ENCODE measurements around the gene COL4A3. TPM values are rescaled to one million over a fixed set of nuclear protein-coding genes. Genes with fewer than 3 reads are reported as not detected.

The COL4A3 gene
- total and polyA plus RNA-seq, 8 donors = under 0.01 to 2.9 (median 0.90) TPM

DNA sequence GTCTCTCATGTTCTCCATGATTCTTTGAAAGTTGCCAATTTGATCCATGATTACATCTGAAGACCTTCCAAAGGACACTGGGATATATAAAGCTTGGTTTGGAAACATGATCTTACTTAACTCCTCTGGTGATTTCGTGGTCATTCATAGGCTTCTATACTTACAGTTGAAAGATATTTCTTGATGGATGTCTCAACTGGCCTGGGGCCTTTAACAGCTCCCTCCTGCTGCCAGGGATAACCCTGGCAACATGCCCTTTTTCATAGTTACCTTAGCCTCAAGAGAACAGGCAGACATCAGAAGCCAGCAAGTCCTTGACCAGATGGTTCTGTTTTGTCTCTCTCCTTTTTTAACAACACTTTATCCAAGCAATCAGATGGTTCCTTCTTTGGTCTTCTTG lies 137.1 kb downstream of the COL4A3 start:
- Histone ChIP-seq H3K9me3 (no peaks in the 10 kb centered on the region), H3K4me3 (no peak overlapping the region), H3K27me3 (no peaks in the 10 kb centered on the region), H3K4me1 (peaks cover 0 to 11% (median 3%) of the 10 kb centered on the region in 4 donors), H3K36me3 (peaks cover 0 to 10% (median 0%) of the 10 kb centered on the region in 4 donors), H3K27ac (no peak overlapping the region)
- WGBS, 5 donors = 62 to 85% (median 78%) methylated on average over 1 of the region's 1 CpG
- TF ChIP-seq POLR2A (IDR thresholded peaks at IDR 0.05) (no peak), EP300 (IDR thresholded peaks at IDR 0.05) (no peak), POLR2AphosphoS5 (IDR thresholded peaks at IDR 0.05) (no peak)
- TF ChIP-seq, protein P1, sequence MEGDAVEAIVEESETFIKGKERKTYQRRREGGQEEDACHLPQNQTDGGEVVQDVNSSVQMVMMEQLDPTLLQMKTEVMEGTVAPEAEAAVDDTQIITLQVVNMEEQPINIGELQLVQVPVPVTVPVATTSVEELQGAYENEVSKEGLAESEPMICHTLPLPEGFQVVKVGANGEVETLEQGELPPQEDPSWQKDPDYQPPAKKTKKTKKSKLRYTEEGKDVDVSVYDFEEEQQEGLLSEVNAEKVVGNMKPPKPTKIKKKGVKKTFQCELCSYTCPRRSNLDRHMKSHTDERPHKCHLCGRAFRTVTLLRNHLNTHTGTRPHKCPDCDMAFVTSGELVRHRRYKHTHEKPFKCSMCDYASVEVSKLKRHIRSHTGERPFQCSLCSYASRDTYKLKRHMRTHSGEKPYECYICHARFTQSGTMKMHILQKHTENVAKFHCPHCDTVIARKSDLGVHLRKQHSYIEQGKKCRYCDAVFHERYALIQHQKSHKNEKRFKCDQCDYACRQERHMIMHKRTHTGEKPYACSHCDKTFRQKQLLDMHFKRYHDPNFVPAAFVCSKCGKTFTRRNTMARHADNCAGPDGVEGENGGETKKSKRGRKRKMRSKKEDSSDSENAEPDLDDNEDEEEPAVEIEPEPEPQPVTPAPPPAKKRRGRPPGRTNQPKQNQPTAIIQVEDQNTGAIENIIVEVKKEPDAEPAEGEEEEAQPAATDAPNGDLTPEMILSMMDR (IDR thresholded peaks at IDR 0.05) = no peak
- intact Hi-C loops (cut with DNase I; ENCODE audit: low total_unique reads) = no loop called here
- no peak for DNase-seq

GRCh38 chr2:227308784-227309183 lies 144.4 kb downstream of the COL4A3 start:
- peaks cover 0 to 8% (median 0%) of the 10 kb centered on the region in 4 donors for H3K36me3 ChIP-seq
- WGBS, 5 donors = 78 to 94% (median 89%) methylated on average over 4 of the region's 4 CpGs
- H3K27ac ChIP-seq = no peak overlapping the region
- TF ChIP-seq POLR2AphosphoS5 (IDR thresholded peaks at IDR 0.05) (no peak), POLR2A (IDR thresholded peaks at IDR 0.05) (no peak), EP300 (IDR thresholded peaks at IDR 0.05) (no peak)
- TF ChIP-seq, protein P1 (IDR thresholded peaks at IDR 0.05) = no peak
- intact Hi-C loops (cut with DNase I; ENCODE audit: low total_unique reads) = no loop called here
- H3K9me3 ChIP-seq = no peaks in the 10 kb centered on the region
- H3K4me3 ChIP-seq = no peak overlapping the region
- no peaks in the 10 kb centered on the region for H3K27me3 ChIP-seq
- no peaks in the 10 kb centered on the region for H3K4me1 ChIP-seq
- no peak for DNase-seq

DNA sequence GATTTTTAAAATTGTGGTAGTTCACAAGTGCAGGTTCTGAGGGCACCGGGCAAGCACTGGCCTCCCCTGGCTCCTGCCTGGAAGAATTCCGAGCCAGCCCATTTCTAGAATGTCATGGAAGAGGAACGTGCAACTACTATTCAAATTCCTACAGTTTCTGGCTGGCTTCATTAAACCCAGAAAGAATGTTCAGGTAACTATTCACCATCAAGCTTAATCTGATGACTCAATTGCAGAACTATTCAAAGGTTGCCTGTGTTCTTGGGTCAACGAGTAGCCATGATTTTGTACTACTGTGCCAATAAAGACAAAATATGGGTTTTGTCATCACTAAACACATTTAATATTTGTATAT lies 146.3 kb downstream of the COL4A3 start:
- Histone ChIP-seq H3K36me3 (no peaks in the 10 kb centered on the region), H3K4me1 (no peaks in the 10 kb centered on the region), H3K4me3 (no peak overlapping the region), H3K9me3 (no peaks in the 10 kb centered on the region), H3K27me3 (no peaks in the 10 kb centered on the region), H3K27ac (no peak overlapping the region)
- WGBS, 5 donors = 87 to 98% (median 93%) methylated on average over 4 of the region's 4 CpGs
- TF ChIP-seq POLR2AphosphoS5 (IDR thresholded peaks at IDR 0.05) (no peak), POLR2A (IDR thresholded peaks at IDR 0.05) (no peak), EP300 (IDR thresholded peaks at IDR 0.05) (no peak)
- TF ChIP-seq, protein P1 (IDR thresholded peaks at IDR 0.05) = no peak
- intact Hi-C loops (cut with DNase I; ENCODE audit: low total_unique reads) = no loop called here
- DNase-seq = no peak

DNA sequence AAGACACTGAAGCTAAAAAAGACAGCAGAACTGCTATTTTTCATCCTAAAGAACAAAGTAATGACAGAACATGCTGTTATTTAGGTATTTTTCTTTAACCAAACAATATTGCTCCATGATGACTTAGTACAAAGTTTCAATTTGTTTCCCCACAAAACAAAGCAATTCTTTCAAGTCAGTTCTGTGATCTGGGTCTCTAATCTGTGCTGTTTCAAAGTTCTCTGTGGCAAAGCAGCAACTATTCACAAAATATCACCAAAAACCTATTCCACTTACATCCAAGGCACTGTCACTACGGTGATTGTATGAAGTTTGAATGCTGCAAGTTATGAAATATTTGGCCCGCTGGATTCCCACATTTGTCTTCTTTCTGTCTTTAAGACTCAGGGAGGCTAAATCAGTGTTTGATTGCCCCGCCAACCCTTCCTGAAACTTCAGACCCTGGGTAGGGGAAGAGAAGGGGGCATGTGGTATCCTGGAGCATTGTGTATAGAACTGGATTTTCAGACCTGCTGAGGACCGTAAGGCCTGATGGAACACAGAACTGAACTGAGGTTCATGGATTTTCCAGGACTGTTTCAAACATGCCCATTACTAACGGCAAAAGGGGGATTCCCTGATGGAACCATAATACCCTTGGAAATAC lies 147.6 kb downstream of the COL4A3 start:
- 90 to 96% (median 93%) methylated on average over 5 of the region's 5 CpGs for WGBS, 5 donors
- DNase-seq = no peak
- Histone ChIP-seq H3K27ac (no peak overlapping the region), H3K9me3 (no peaks in the 10 kb centered on the region), H3K4me1 (no peaks in the 10 kb centered on the region), H3K36me3 (no peaks in the 10 kb centered on the region), H3K4me3 (no peak overlapping the region), H3K27me3 (no peaks in the 10 kb centered on the region)
- intact Hi-C loops (cut with DNase I; ENCODE audit: low total_unique reads) = no loop called here
- TF ChIP-seq POLR2AphosphoS5 (IDR thresholded peaks at IDR 0.05) (no peak), POLR2A (IDR thresholded peaks at IDR 0.05) (no peak), EP300 (IDR thresholded peaks at IDR 0.05) (no peak)
- TF ChIP-seq, protein P1 (IDR thresholded peaks at IDR 0.05) = no peak

Data from stomach (tissue), 9 donors.